Dermis microvascular lymphatic vessel endothelial cell (primary cell): ENCODE data around the gene CHAF1A. TPM values are rescaled to one million over a fixed set of nuclear protein-coding genes. Genes with fewer than 3 reads are reported as not detected.

Experiments used
- DNase-seq, 2 donors: peaks; one replicate each; pipeline versions ENCODE4 v3.0.0 to v3.0.0-alpha.2; 2010; ENCODE audit warnings: low read depth in 2 of 2
- total RNA-seq: library from RNA; depleted of rRNA; stranded (reverse); fragments of >200 nt; gene quantifications from 2 replicates; pipeline ENCODE4 v1.2.1, GENCODE V29; 2014

The CHAF1A gene
- total RNA-seq, 1 donor from 2014 or later: 11.6 TPM

DNA sequence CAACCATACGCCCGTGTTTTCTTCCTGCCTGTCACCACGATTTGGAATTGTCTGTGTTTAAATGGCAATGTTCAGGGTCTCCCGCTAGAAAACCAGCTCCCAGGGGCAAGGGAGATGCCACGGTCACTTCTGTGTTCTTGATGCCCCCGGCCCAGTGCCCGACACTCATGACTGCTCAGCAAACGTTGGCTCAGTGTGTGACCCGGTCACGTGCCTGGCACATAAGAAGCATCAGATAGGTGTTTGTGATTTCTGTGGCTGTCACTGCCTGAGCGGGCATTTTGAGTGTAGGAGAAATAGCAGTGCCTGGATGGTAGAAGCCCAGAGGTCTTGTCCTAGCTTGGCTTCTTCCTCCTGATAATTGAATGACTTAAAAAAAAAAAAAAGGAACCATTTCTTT lies 85.1 kb downstream of the CHAF1A start:
- DNase-seq: no peak

DNA sequence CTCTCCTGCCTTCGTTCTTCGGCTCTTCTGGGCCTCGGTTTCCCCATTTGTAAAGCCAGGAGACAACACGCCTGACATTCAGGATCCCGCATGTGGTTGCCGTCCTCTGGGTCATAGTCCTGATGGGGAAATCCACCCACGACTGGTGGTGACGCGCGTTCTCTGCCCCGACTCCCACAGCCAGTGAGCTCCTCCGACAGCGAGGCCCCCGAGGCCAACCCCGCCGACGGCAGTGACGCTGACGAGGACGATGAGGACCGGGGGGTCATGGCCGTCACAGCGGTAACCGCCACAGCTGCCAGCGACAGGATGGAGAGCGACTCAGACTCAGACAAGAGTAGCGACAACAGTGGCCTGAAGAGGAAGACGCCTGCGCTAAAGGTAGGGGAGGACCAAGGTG lies 86.1 kb downstream of the CHAF1A start:
- DNase-seq: no peak

DNA sequence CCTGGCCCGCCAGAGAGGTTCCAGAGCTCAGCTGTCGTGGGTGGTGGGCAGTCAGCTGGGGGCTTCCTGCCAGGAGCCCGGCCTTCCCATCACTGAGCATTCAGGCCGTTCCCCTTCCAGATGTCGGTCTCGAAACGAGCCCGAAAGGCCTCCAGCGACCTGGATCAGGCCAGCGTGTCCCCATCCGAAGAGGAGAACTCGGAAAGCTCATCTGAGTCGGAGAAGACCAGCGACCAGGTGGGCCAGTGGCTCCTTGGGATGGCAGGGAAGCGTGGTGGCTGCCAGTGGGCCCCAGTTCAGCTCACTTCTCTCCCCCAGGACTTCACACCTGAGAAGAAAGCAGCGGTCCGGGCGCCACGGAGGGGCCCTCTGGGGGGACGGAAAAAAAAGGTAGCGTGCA lies 89.0 kb downstream of the CHAF1A start:
- no peak for DNase-seq

DNA sequence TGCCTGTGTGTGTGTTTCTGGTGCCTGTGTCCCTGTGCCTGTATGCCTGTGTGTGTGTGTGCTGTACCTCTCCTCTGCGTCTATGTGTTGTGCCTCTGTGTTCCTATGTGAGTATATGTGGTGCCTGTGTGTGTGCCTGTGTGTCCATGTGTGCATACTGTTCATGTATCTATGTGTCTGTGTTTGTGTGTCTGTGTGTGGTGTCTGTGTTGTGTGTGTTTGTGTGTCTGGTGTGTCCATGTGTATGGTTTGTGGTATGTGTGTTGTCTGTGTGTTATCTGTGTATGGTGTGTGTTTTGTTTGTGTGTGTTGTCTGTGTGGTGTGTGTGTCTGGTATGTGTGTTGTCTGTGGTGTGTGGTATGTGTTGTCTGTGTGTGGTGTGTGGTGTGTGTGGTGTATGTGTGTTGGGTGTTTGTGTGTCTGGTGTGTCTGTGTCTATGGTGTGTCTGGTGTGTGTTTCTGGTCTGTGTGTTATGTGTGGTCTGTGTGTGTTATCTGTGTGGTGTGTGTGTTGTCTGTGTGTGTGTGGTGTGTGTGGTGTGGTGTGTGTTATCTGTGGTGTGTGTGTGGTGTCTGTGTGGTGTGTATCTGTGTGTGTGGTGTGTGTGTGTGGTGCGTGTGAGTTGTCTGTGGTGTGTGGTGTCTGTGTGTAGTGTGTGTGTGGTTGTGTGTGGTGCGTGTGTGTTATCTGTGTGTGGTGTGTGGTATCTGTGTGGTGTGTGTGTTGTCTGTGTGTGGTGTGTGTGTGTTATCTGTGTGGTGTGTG lies 90.1 kb downstream of the CHAF1A start:
- DNase-seq: no peak

Other genes starting within 250 kb of the CHAF1A start
- gene CREB3L3, start 249.0 kb upstream of the CHAF1A start, total RNA-seq: not detected in 2 replicates
- gene SIRT6, start 220.1 kb upstream of the CHAF1A start, total RNA-seq: 9.0 and 12.3 TPM in 2 replicates
- gene ANKRD24, start 220.0 kb upstream of the CHAF1A start, total RNA-seq: 0.13 and 0.38 TPM in 2 replicates
- 0.26 and 1.5 TPM in 2 replicates for gene EBI3, start 173.1 kb upstream of the CHAF1A start, total RNA-seq
- 15.3 and 17.4 TPM in 2 replicates for gene YJU2, start 155.6 kb upstream of the CHAF1A start, total RNA-seq
- gene SHD, start 123.4 kb upstream of the CHAF1A start, total RNA-seq: not detected in 2 replicates
- not detected in 2 replicates for gene TMIGD2, start 100.3 kb upstream of the CHAF1A start, total RNA-seq
- 6.3 and 7.4 TPM in 2 replicates for gene FSD1, start 98.0 kb upstream of the CHAF1A start, total RNA-seq
- 28.5 and 38.2 TPM in 2 replicates for gene STAP2, start 63.8 kb upstream of the CHAF1A start, total RNA-seq
- 5.8 and 8.7 TPM in 2 replicates for gene MPND, start 59.1 kb upstream of the CHAF1A start, total RNA-seq
- 50.6 and 85.3 TPM in 2 replicates for gene SH3GL1, start 2.1 kb upstream of the CHAF1A start, total RNA-seq
- gene UBXN6, start 55.2 kb downstream of the CHAF1A start, total RNA-seq: 81.3 and 101 TPM in 2 replicates
- gene HDGFL2, start 69.7 kb downstream of the CHAF1A start, total RNA-seq: 37.3 and 41.8 TPM in 2 replicates
- 0.64 and 1.4 TPM in 2 replicates for gene PLIN4, start 115.8 kb downstream of the CHAF1A start, total RNA-seq
- gene PLIN5, start 132.6 kb downstream of the CHAF1A start, total RNA-seq: 3.5 and 11.1 TPM in 2 replicates
- 0.90 and 2.1 TPM in 2 replicates for gene LRG1, start 137.4 kb downstream of the CHAF1A start, total RNA-seq
- 47.2 and 69.4 TPM in 2 replicates for gene SEMA6B, start 157.0 kb downstream of the CHAF1A start, total RNA-seq
- 68.8 and 83.8 TPM in 2 replicates for gene TNFAIP8L1, start 236.9 kb downstream of the CHAF1A start, total RNA-seq